Measurements from ENCODE around the gene PAWR. TPM values are rescaled to one million over a fixed set of nuclear protein-coding genes. Genes with fewer than 3 reads are reported as not detected.
"Not testable (repeated sequence)": the region's sequence is repeated elsewhere in the genome, so short reads cannot be mapped to it uniquely, and the experiment has no call there.

PAWR gene
- total RNA-seq, 1 donor from 2014 or later: 75.4 TPM

DNA sequence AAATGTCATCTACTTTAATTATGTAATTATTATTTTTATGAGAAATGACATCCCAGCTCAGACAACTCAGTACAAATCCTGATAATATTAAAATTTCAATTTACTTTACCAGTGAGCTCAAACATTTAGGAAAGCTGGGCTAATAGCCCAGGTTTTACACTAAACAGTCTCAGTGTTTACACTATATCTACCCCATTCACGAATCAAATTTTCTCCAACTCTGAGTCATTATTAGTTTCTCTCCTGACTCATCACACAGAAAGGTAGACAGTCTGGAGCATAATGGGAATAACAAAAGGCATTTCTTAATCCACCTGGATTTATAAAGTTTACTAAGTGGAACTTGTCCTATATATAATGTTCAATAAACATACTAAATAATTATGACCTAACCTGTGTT is 5.7 kb downstream of the PAWR start:
- TF ChIP-seq, protein P1, sequence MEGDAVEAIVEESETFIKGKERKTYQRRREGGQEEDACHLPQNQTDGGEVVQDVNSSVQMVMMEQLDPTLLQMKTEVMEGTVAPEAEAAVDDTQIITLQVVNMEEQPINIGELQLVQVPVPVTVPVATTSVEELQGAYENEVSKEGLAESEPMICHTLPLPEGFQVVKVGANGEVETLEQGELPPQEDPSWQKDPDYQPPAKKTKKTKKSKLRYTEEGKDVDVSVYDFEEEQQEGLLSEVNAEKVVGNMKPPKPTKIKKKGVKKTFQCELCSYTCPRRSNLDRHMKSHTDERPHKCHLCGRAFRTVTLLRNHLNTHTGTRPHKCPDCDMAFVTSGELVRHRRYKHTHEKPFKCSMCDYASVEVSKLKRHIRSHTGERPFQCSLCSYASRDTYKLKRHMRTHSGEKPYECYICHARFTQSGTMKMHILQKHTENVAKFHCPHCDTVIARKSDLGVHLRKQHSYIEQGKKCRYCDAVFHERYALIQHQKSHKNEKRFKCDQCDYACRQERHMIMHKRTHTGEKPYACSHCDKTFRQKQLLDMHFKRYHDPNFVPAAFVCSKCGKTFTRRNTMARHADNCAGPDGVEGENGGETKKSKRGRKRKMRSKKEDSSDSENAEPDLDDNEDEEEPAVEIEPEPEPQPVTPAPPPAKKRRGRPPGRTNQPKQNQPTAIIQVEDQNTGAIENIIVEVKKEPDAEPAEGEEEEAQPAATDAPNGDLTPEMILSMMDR (IDR thresholded peaks at IDR 0.05): no peak
- no peak for DNase-seq (ENCODE audit: low spot score in 2 of 2)
- Histone ChIP-seq H3K4me3 (no peak overlapping the region), H3K4me1 (peaks cover 0 to 31% of the 10 kb centered on the region in 2 donors), H3K27ac (no peak overlapping the region), H3K27me3 (no peaks in the 10 kb centered on the region), H3K36me3 (no peaks in the 10 kb centered on the region), H3K9me3 (no peaks in the 10 kb centered on the region)
- intact Hi-C loops (cut with DNase I): no loop called here

DNA sequence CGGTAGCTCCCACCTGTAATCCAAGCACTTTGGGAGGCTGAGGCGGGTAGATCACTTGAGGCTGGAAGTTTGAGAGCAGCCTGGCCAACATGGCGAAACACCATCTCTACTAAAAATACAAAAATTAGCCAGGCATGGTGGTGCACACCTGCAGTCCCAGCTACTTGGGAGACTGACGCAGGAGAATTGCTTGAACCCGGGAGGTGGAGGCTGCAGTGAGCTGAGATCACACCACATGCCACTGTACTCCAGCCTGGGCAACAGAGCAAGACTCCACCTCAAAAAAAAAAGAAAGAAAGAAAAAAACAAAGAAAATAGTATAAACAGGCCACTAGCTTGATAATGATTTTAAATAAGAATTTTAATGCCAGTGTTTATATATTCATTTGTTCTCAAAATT is 6.4 kb downstream of the PAWR start:
- intact Hi-C loops (cut with DNase I); DNase-seq (ENCODE audit: low spot score in 2 of 2); H3K27me3 ChIP-seq; H3K27ac ChIP-seq; H3K36me3 ChIP-seq; H3K4me3 ChIP-seq; H3K9me3 ChIP-seq: not testable (repeated sequence)
- H3K4me1 ChIP-seq: peaks cover 0 to 31% of the 10 kb centered on the region in 2 donors

DNA sequence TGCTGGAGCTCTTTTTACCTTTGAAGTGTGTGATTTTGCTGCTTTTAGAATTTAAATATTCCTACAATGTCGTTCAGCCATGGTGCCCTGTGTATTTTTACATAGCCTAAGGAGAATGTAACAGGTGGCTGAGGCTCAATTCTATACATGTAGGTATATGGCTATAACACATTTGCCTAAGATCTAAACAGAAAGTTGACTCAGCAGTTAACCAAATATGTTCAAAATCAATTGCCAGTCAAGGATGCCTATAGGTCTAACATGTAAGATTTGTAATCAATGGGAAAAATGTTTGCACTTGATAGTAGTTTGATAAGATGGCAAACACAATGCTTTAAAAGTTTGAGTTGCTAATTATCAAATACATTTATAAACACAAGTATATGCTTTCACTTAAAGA is 8.2 kb downstream of the PAWR start:
- peaks cover 0 to 35% of the 10 kb centered on the region in 2 donors for H3K4me1 ChIP-seq
- DNase-seq (ENCODE audit: low spot score in 2 of 2): no peak
- TF ChIP-seq, protein P1 (IDR thresholded peaks at IDR 0.05): no peak
- no peaks in the 10 kb centered on the region for H3K36me3 ChIP-seq
- no peak overlapping the region for H3K4me3 ChIP-seq
- H3K27me3 ChIP-seq: no peaks in the 10 kb centered on the region
- no peak overlapping the region for H3K27ac ChIP-seq
- H3K9me3 ChIP-seq: no peaks in the 10 kb centered on the region
- intact Hi-C loops (cut with DNase I): no loop called here

DNA sequence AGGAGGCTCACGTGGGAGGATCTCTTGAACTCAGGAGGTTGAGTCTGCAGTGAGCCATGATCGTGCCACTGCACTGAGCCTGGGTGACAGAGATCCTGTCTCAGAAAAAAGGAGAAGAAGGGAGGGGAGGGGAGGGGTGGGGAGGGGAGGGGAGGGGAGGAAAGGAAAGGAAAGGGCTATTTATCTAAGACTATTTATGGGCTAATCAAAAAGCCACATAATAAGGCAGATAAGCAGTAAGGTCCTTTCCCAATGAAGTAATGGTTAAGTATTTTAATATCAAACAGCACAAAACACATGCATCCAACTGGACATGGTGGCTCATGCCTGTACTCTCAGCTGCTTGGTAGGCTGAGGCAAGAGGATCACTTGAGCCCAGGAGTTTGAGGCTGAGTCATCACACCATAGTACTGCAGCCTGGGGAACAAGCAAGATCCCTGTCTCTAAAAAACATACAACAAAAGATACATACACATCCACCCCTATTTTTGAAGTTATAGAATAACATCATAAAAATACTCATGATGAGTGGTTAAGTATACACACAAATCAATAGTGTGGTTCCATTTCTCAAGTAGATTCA is 9.7 kb downstream of the PAWR start:
- intact Hi-C loops (cut with DNase I): no loop called here
- no peak for DNase-seq (ENCODE audit: low spot score in 2 of 2)
- Histone ChIP-seq H3K36me3 (no peaks in the 10 kb centered on the region), H3K27ac (no peak overlapping the region), H3K4me3 (no peak overlapping the region), H3K9me3 (no peaks in the 10 kb centered on the region), H3K27me3 (no peaks in the 10 kb centered on the region), H3K4me1 (peaks cover 0 to 36% of the 10 kb centered on the region in 2 donors)
- TF ChIP-seq, protein P1 (IDR thresholded peaks at IDR 0.05): no peak

DNA sequence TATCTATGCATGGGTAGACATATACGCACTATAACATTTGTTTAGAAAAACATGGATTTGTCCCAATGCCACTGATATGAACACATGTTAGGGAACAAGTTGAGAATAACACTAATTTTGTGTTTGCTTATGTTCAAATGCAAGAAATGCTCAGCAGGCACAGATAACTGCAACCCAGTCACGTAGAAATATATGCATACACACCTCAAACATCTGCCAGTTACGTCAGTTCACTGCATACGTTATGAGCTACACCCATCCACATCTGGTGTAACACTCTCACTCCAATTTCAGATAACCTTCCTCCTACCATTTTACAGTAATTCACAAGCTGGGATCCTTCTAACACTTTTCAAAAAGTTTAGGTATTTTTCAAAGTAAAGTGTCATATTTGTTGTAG is 10.7 kb downstream of the PAWR start:
- Histone ChIP-seq H3K27ac (no peak overlapping the region), H3K4me1 (peaks cover 0 to 33% of the 10 kb centered on the region in 2 donors), H3K4me3 (no peak overlapping the region), H3K9me3 (no peaks in the 10 kb centered on the region), H3K36me3 (no peaks in the 10 kb centered on the region), H3K27me3 (no peaks in the 10 kb centered on the region)
- no peak for DNase-seq (ENCODE audit: low spot score in 2 of 2)
- intact Hi-C loops (cut with DNase I): no loop called here
- TF ChIP-seq, protein P1 (IDR thresholded peaks at IDR 0.05): no peak

DNA sequence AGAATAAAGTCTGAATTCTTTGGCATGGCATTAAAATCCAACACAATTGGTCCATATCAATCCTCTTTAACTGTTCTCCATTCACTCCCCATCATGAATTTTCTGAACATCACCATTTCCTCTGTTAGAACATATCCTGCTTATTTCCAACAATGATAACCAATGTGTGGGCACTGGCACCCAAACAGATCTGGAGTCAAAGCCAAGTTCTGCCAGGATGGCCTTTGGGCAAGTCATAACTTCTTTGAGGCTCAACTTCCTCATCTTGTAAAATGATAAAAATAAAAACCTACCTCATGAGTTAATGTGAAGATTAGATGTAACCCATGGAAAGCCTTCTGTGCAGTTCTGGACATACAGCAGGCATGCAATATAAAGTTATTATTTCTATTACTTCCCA is 12.5 kb downstream of the PAWR start:
- Histone ChIP-seq H3K36me3 (no peaks in the 10 kb centered on the region), H3K4me1 (peaks cover 0 to 23% of the 10 kb centered on the region in 2 donors), H3K27me3 (no peaks in the 10 kb centered on the region), H3K27ac (no peak overlapping the region), H3K4me3 (no peak overlapping the region), H3K9me3 (no peaks in the 10 kb centered on the region)
- no peak for DNase-seq (ENCODE audit: low spot score in 2 of 2)
- intact Hi-C loops (cut with DNase I): no loop called here
- TF ChIP-seq, protein P1 (IDR thresholded peaks at IDR 0.05): no peak
